Measurements from ENCODE around the gene CLASP1.

CLASP1 gene

DNA sequence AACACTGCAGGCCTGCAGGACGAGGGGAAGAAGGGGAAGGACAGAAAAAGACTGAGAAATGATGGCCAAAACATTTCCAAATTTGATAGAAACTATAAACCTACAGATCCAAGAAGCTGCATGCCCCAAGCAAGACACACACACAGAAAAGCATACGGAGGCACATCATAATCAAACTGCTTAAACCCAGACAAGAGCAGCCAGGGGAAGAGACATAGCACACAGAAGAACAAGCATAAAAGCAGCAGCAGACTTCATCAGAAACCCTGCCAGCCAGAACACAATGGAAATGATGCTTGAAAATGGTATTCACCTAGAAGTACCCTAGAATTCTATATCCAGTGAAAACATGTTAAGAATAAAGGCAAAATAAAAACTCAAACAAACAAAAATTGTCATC, 175.8 kb downstream of the CLASP1 start:
- TF ChIP-seq, protein P1, sequence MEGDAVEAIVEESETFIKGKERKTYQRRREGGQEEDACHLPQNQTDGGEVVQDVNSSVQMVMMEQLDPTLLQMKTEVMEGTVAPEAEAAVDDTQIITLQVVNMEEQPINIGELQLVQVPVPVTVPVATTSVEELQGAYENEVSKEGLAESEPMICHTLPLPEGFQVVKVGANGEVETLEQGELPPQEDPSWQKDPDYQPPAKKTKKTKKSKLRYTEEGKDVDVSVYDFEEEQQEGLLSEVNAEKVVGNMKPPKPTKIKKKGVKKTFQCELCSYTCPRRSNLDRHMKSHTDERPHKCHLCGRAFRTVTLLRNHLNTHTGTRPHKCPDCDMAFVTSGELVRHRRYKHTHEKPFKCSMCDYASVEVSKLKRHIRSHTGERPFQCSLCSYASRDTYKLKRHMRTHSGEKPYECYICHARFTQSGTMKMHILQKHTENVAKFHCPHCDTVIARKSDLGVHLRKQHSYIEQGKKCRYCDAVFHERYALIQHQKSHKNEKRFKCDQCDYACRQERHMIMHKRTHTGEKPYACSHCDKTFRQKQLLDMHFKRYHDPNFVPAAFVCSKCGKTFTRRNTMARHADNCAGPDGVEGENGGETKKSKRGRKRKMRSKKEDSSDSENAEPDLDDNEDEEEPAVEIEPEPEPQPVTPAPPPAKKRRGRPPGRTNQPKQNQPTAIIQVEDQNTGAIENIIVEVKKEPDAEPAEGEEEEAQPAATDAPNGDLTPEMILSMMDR (IDR thresholded peaks at IDR 0.05; ENCODE audit: low read depth, low read length): no peak
- H3K4me3 ChIP-seq (replicated peaks in 1 of 2; ENCODE audit: low read depth in 2 of 2, low read length in 2 of 2): no peak overlapping the region
- no peak for DNase-seq (ENCODE audit: low read depth in 2 of 2)

DNA sequence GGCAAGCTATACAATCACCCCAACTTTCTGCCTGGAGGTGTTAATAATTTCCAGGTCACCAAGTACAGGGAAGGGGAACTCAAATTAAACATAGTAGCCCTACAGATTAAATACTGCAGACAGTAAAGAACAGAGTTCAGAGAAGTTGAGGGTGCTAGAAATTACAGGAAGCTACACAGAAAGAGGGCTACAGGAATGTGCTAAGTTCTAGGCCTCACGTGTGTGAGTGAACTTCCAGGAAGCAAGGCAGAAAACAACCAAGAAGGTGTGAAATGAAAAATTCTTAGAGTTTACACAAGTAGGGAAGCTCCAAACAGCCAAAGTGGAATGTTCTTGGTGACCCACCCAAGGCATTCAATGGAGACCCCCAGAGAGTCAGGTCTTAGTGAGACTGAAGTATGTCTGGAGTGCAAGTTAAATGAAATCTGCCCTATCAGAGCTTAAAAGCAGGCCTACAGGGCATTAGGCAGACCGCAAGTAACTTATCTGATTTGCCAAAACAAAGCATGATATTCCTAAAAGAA, 176.7 kb downstream of the CLASP1 start:
- DNase-seq (ENCODE audit: low read depth in 2 of 2): no peak
- H3K4me3 ChIP-seq (replicated peaks in 1 of 2; ENCODE audit: low read depth in 2 of 2, low read length in 2 of 2): no peak overlapping the region
- TF ChIP-seq, protein P1 (IDR thresholded peaks at IDR 0.05; ENCODE audit: low read depth, low read length): no peak

DNA sequence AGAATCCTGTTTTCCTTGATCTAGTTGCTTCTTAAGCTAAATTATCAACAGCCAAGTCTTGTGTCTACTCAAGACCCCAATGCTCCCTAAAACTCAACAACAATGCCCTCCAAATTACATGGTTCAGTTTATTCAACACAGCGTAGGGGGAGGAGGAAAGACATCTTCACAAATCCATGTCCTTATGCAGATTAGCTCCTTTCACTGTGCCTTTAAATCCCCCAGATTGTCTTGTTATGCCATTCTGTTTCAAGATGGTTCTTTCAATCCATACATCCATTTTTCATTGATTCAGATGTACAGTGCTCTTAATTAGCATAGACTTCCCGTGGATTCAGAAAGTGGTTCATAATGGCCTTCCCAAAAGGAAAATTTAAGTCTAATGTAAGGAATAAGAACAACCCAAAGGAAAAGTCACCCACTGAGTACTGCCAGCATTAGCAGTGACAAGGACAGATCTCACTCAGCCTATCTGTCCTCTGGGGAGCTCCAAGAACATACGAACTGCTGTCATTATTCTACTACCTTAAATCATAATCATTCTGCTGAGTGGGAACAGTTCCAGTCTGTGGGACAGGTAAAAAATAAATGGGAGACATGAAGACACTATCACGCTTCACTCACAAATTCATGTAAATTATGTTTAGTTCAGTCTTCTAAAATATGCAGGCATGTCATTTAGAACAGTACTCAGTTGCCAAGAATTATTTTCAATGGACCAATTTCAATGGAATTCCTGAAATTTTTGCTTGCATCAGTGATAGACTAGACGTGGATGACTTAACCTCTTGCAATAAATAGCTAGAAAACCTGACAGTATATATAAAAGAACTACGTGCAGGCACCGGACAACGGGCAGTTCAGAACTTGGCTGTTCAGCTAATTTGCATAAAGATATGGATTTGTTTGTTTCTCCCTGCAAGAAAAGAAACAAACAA, 177.5 kb downstream of the CLASP1 start:
- TF ChIP-seq, protein P1 (IDR thresholded peaks at IDR 0.05; ENCODE audit: low read depth, low read length): no peak
- DNase-seq (ENCODE audit: low read depth in 2 of 2): peak; percentile 65 to 90
- H3K4me3 ChIP-seq (replicated peaks in 1 of 2; ENCODE audit: low read depth in 2 of 2, low read length in 2 of 2): no peak overlapping the region

DNA sequence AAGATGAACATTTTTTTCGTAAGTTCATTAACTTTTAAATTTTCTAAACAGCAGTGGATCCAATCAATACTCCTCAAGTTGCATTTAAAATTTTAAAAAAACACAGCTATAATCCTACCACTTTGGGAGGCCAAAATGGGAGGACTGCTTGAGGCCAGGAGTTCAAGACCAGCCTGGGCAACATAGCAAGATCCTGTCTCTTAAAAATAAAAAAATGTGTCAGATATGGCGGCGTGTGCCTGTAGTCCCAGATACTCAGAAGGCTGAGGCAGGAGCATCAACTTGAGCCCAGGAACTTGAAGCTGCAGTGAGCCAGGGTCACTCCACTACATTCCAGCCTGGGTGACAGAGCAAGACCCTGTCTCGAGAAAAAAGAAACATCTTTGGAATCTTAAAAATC, 178.3 kb downstream of the CLASP1 start:
- H3K4me3 ChIP-seq (replicated peaks in 1 of 2; ENCODE audit: low read depth in 2 of 2, low read length in 2 of 2): no peak overlapping the region
- TF ChIP-seq, protein P1 (IDR thresholded peaks at IDR 0.05; ENCODE audit: low read depth, low read length): no peak
- no peak for DNase-seq (ENCODE audit: low read depth in 2 of 2)

DNA sequence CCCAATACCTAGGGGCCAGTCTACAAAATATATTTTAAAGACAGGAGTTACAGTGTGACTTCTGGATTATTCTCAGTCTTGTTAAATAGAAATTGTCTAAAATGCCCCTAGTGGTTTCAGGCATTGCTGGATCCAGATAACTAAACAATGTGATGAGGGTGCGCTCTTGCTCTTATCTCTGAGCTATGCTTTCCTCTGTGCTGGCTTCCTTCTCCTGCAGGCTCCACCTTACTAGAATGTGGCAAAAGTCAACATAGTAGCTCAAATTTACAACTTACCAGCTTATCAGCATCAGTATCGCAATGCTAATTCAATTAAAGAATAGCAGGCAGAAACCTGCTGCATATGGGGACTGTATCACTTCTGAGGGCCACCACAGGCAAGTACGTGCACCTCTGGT, 179.9 kb downstream of the CLASP1 start:
- DNase-seq (ENCODE audit: low read depth in 2 of 2): no peak
- TF ChIP-seq, protein P1 (IDR thresholded peaks at IDR 0.05; ENCODE audit: low read depth, low read length): no peak
- H3K4me3 ChIP-seq (replicated peaks in 1 of 2; ENCODE audit: low read depth in 2 of 2, low read length in 2 of 2): no peak overlapping the region

DNA sequence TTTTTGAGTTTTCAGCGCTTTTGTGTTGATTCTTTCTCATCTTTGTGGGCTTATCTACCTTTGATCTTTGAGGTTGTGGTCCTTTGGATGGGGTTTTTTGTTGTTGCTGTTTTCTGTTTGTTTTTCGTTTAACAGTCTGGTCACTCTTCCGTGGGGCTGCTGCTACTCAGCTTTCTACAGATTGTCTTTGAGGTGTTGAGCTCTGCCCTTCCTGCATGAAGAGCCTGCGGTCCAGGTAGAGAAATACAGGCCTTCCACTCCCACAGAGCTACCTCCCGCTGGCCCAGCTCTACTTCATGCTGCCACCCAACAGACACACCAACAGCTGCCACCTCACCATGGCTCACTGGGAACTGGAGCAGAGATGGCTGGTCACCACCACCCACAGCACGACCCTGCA, 180.3 kb downstream of the CLASP1 start:
- DNase-seq (ENCODE audit: low read depth in 2 of 2): no peak
- TF ChIP-seq, protein P1 (IDR thresholded peaks at IDR 0.05; ENCODE audit: low read depth, low read length): no peak
- H3K4me3 ChIP-seq (replicated peaks in 1 of 2; ENCODE audit: low read depth in 2 of 2, low read length in 2 of 2): no peak overlapping the region

Measured in cardiac fibroblast (primary cell).